GM10266 (cell line): ENCODE measurements around the gene FLVCR1.
"Not testable (repeated sequence)": the region's sequence is repeated elsewhere in the genome, so short reads cannot be mapped to it uniquely, and the experiment has no call there.

Experiments used
- DNase-seq: peaks from one replicate; pipeline ENCODE4 v3.0.0; 2012; ENCODE audit errors: extremely low spot score
- CTCF ChIP-seq: IDR thresholded peaks from 2 replicates; pipeline ENCODE4 v1.5.1; 2012; ENCODE audit warnings: mild to moderate bottlenecking, low read depth; ENCODE audit not compliant: control insufficient read depth, insufficient read depth; ENCODE audit errors: missing control alignments

The FLVCR1 gene

GRCh38 chr1:212852105-212852688, 5.9 kb upstream of the FLVCR1 start:
- no peak for TF ChIP-seq CTCF
- DNase-seq = no peak

- TF ChIP-seq CTCF = no peak
- no peak for DNase-seq
Observed at GRCh38 chr1:212853658-212854057, 4.4 kb upstream of the FLVCR1 start.

GRCh38 chr1:212856755-212857154, 1.3 kb upstream of the FLVCR1 start:
- no peak for TF ChIP-seq CTCF
- no peak for DNase-seq

GRCh38 chr1:212858461-212859265, 588 bp downstream of the FLVCR1 start:
- no peak for TF ChIP-seq CTCF
- DNase-seq = peak; percentile 51

- no peak for TF ChIP-seq CTCF
- DNase-seq = peak; percentile 4
Observed at GRCh38 chr1:212860713-212861581, 2.9 kb downstream of the FLVCR1 start.

GRCh38 chr1:212862111-212862690, 4.1 kb downstream of the FLVCR1 start:
- DNase-seq = no peak
- no peak for TF ChIP-seq CTCF

- DNase-seq = not testable (repeated sequence)
Observed at GRCh38 chr1:212863345-212863744, 5.3 kb downstream of the FLVCR1 start.
